H1 (cell line): ENCODE measurements around the gene OXSR1. TPM values are rescaled to one million over a fixed set of nuclear protein-coding genes. Genes with fewer than 3 reads are reported as not detected.

Experiments
- CTCF ChIA-PET: fragments of 300-600 bp; sonication (Branson Sonifier 250); formaldehyde crosslinking; loops from one replicate; lab custom pipeline; 2021; ENCODE audit not compliant: partially characterized antibody; lab: Charles Lee
- POLR2A ChIA-PET: fragments of 300-600 bp; sonication (Branson Sonifier 250); formaldehyde crosslinking; loops from one replicate; lab custom pipeline; 2021; ENCODE audit warnings: inconsistent platforms; ENCODE audit not compliant: partially characterized antibody; lab: Charles Lee
- DNase-seq, 2 experiments: peaks; one replicate each; pipeline versions ENCODE4 v3.0.0 to v3.0.0-alpha.2; 2010 to 2022; ENCODE audit warnings: low spot score in 2 of 2, low read depth in 1 of 2, mixed read lengths in 1 of 2
- FAIRE-seq: peaks from 2 replicates; lab custom pipeline; 2011; peaks lifted over from hg19 to GRCh38; lab: Jason Lieb, UNC
- H2AFZ ChIP-seq: 2 replicates; pipeline ENCODE4 v1.8.1; 2012; ENCODE audit warnings: low read length, inconsistent platforms
- H2AK5ac ChIP-seq: 2 replicates; pipeline ENCODE4 v1.6.1; 2013; ENCODE audit warnings: low read depth, low read length
- H2BK120ac ChIP-seq: replicated peaks from 2 replicates; pipeline ENCODE3; 2013; ENCODE audit warnings: low read depth, low read length, inconsistent platforms
- H2BK12ac ChIP-seq: 2 replicates; pipeline ENCODE4 v1.6.1; 2013; ENCODE audit warnings: low read depth, low read length
- H2BK15ac ChIP-seq: 2 replicates; pipeline ENCODE4 v1.6.1; 2013; ENCODE audit warnings: low read length
- H2BK20ac ChIP-seq: 2 replicates; pipeline ENCODE4 v1.6.1; 2013; ENCODE audit warnings: low read length
- H2BK5ac ChIP-seq: 2 replicates; pipeline ENCODE4 v1.6.1; 2013; ENCODE audit warnings: low read depth, low read length
- H3K14ac ChIP-seq: 2 replicates; pipeline ENCODE4 v1.6.1; 2013; ENCODE audit warnings: inconsistent platforms; ENCODE audit not compliant: insufficient read length
- H3K18ac ChIP-seq: 2 replicates; pipeline ENCODE4 v1.6.1; 2013; ENCODE audit warnings: low read length; ENCODE audit errors: extremely low read depth
- H3K23ac ChIP-seq: 2 replicates; pipeline ENCODE4 v1.6.1; 2013; ENCODE audit warnings: inconsistent platforms; ENCODE audit not compliant: insufficient read length
- H3K23me2 ChIP-seq: 2 replicates; pipeline ENCODE4 v1.6.1; 2013; ENCODE audit warnings: low read depth, low read length
- H3K27ac ChIP-seq: 2 replicates; pipeline ENCODE4 v1.6.1; 2011; ENCODE audit warnings: low read depth, low read length, inconsistent platforms
- H3K27me3 ChIP-seq, 4 experiments: replicated peaks in 1 of 4; 1 replicate in 1 of 4; 2 replicates in 3 of 4; pipeline versions ENCODE4 v1.6.1 to v1.8.1; 2011 to 2013; ENCODE audit warnings: low read length in 3 of 4, mild to moderate bottlenecking in 3 of 4, inconsistent platforms in 2 of 4, mixed read lengths in 2 of 4, moderate library complexity in 1 of 4; ENCODE audit not compliant: control insufficient read depth in 3 of 4, insufficient read depth in 3 of 4; ENCODE audit errors: extremely low read depth in 1 of 4
- H3K36me3 ChIP-seq, 4 experiments: 2 replicates each; pipeline versions ENCODE4 v1.6.1 to v1.8.1; 2011 to 2013; ENCODE audit warnings: mild to moderate bottlenecking in 4 of 4, low read length in 3 of 4, moderate library complexity in 2 of 4, control low read depth in 1 of 4, inconsistent platforms in 1 of 4; ENCODE audit not compliant: insufficient read depth in 4 of 4, control insufficient read depth in 2 of 4
- H3K4ac ChIP-seq: replicated peaks from 2 replicates; pipeline ENCODE3; 2013; ENCODE audit warnings: low read length, low read depth, mixed read lengths, inconsistent platforms; ENCODE audit not compliant: insufficient read length
- H3K4me1 ChIP-seq, 4 experiments: replicated peaks in 1 of 4; 1 replicate in 1 of 4; 2 replicates in 3 of 4; pipeline versions ENCODE4 v1.6.1 to v1.8.1; 2011 to 2013; ENCODE audit warnings: low read length in 3 of 4, inconsistent platforms in 2 of 4, mixed read lengths in 1 of 4; ENCODE audit not compliant: insufficient read depth in 4 of 4, control insufficient read depth in 3 of 4
- H3K4me2 ChIP-seq, 2 experiments: 2 replicates each; pipeline versions ENCODE4 v1.6.1 to v1.8.1; 2011 to 2013; ENCODE audit warnings: low read depth in 2 of 2, low read length in 2 of 2, control low read depth in 1 of 2, inconsistent platforms in 1 of 2, mild to moderate bottlenecking in 1 of 2; ENCODE audit not compliant: insufficient read depth in 1 of 2
- H3K4me3 ChIP-seq, 4 experiments: fragments of 200-600, 300-600 bp in 1 of 4; sonication (generic), shearing (Covaris generic), sonication (Bioruptor Twin) in 1 of 4; 2 replicates each; pipeline versions ENCODE4 v1.5.1 to v1.8.1; 2011 to 2016; ENCODE audit warnings: low read length in 4 of 4, low read depth in 3 of 4, control low read depth in 2 of 4, inconsistent platforms in 2 of 4, mild to moderate bottlenecking in 2 of 4, mixed read lengths in 1 of 4, moderate library complexity in 1 of 4; ENCODE audit not compliant: insufficient read depth in 2 of 4; ENCODE audit errors: extremely low read depth in 1 of 4
- H3K56ac ChIP-seq: replicated peaks from 2 replicates; pipeline ENCODE3; 2013; ENCODE audit warnings: low read depth, mild to moderate bottlenecking, mixed read lengths, low read length, inconsistent platforms; ENCODE audit not compliant: insufficient read length
- H3K79me1 ChIP-seq: 2 replicates; pipeline ENCODE4 v1.6.1; 2013; ENCODE audit warnings: low read depth, low read length, control low read depth
- H3K79me2 ChIP-seq, 2 experiments: 2 replicates each; pipeline versions ENCODE4 v1.6.1 to v1.8.1; 2012 to 2013; ENCODE audit warnings: low read length in 2 of 2, mild to moderate bottlenecking in 2 of 2, inconsistent platforms in 1 of 2; ENCODE audit not compliant: insufficient read depth in 2 of 2, control insufficient read depth in 1 of 2
- H3K9ac ChIP-seq, 4 experiments: replicated peaks in 1 of 4; 1 replicate in 1 of 4; 2 replicates in 3 of 4; pipeline versions ENCODE4 v1.6.1 to v1.8.1; 2011 to 2013; ENCODE audit warnings: low read depth in 3 of 4, low read length in 3 of 4, control low read depth in 2 of 4, mild to moderate bottlenecking in 2 of 4, moderate library complexity in 2 of 4, inconsistent platforms in 1 of 4; ENCODE audit errors: extremely low read depth in 1 of 4
- H3K9me3 ChIP-seq, 2 experiments: 2 replicates each; pipeline versions ENCODE4 v1.6.1 to v1.8.1; 2012 to 2013; ENCODE audit warnings: mild to moderate bottlenecking in 2 of 2, moderate library complexity in 2 of 2, control low read depth in 1 of 2, inconsistent platforms in 1 of 2, low read depth in 1 of 2, low read length in 1 of 2, mixed read lengths in 1 of 2; ENCODE audit not compliant: insufficient read depth in 2 of 2
- H4K20me1 ChIP-seq, 2 experiments: replicated peaks in 1 of 2; 2 replicates each; pipeline versions ENCODE3 to v1.8.1; 2011 to 2013; ENCODE audit warnings: inconsistent platforms in 2 of 2, low read length in 2 of 2, mild to moderate bottlenecking in 1 of 2; ENCODE audit not compliant: insufficient read depth in 2 of 2, control insufficient read depth in 1 of 2
- H4K5ac ChIP-seq: 2 replicates; pipeline ENCODE4 v1.6.1; 2013; ENCODE audit warnings: low read length, low read depth, mixed read lengths, inconsistent platforms; ENCODE audit not compliant: insufficient read length
- H4K8ac ChIP-seq: 2 replicates; pipeline ENCODE4 v1.8.0; 2013; ENCODE audit warnings: mild to moderate bottlenecking, moderate library complexity, low read length, inconsistent platforms; ENCODE audit not compliant: insufficient read depth; ENCODE audit errors: extremely low read depth
- H4K91ac ChIP-seq: replicated peaks from 2 replicates; pipeline ENCODE3; 2013; ENCODE audit warnings: low read length, mixed read lengths, inconsistent platforms; ENCODE audit not compliant: insufficient read length
- BACH1 ChIP-seq: IDR thresholded peaks from 2 replicates; pipeline ENCODE4 v1.6.1; 2012; ENCODE audit warnings: low read length, improper control_type of control experiment
- CBX5 ChIP-seq: fragments of 300-800, 300-1000 bp; sonication (generic); IDR thresholded peaks from 2 replicates; pipeline ENCODE4 v1.7.1; 2016; ENCODE audit warnings: antibody characterized with exemption, low read length, low read depth
- CBX8 ChIP-seq: fragments of 300-800, 300-1000 bp; sonication (generic); IDR thresholded peaks from 2 replicates; pipeline ENCODE4 v1.7.1; 2016; ENCODE audit warnings: low read depth, low read length, borderline replicate concordance
- CEBPB ChIP-seq: IDR thresholded peaks from 2 replicates; pipeline ENCODE4 v1.6.1; 2012; ENCODE audit warnings: low read depth, low read length
- JUND ChIP-seq: IDR thresholded peaks from 2 replicates; pipeline ENCODE4 v1.6.1; 2011; ENCODE audit warnings: mild to moderate bottlenecking, improper control_type of control experiment, low read length
- MAX ChIP-seq: IDR thresholded peaks from 2 replicates; pipeline ENCODE4 v1.6.1; 2012; ENCODE audit warnings: inconsistent platforms
- POLR2AphosphoS5 ChIP-seq: IDR thresholded peaks from 2 replicates; pipeline ENCODE4 v1.6.1; 2011; ENCODE audit warnings: low read depth, low read length
- RFX5 ChIP-seq: IDR thresholded peaks from 2 replicates; pipeline ENCODE4 v1.6.1; 2011; ENCODE audit warnings: low read depth, low read length, improper control_type of control experiment, borderline replicate concordance
- SP4 ChIP-seq: IDR thresholded peaks from 2 replicates; pipeline ENCODE4 v1.6.1; 2012; ENCODE audit warnings: low read length, inconsistent platforms
- SRF ChIP-seq: IDR thresholded peaks from 2 replicates; pipeline ENCODE4 v1.6.1; 2011; ENCODE audit warnings: mild to moderate bottlenecking, low read depth, low read length, moderate library complexity
- USF2 ChIP-seq: IDR thresholded peaks from 2 replicates; pipeline ENCODE4 v1.6.1; 2011; ENCODE audit warnings: low read length, improper control_type of control experiment
- ZNF274 ChIP-seq: IDR thresholded peaks from 2 replicates; pipeline ENCODE4 v1.7.0; 2012; ENCODE audit warnings: low read length, borderline replicate concordance; ENCODE audit errors: extremely low read depth
- WGBS, 2 experiments: shearing (Covaris generic) in 1 of 2; methylation state at CpG; one replicate each; pipeline versions ENCODE4 v1.1.6 to v1.1.7; 2013 to 2015; ENCODE audit warnings: low lambda C conversion rate in 2 of 2, mixed read lengths in 2 of 2, inconsistent platforms in 1 of 2, low coverage in 1 of 2, missing lambda C conversion rate in 1 of 2; ENCODE audit not compliant: insufficient replicate concordance in 2 of 2, insufficient coverage in 1 of 2, insufficient read length in 1 of 2; ENCODE audit errors: extremely low coverage in 1 of 2, missing lambda C conversion rate in 1 of 2; 5-methylcytosine and 5-hydroxymethylcytosine counted together
- polyA plus RNA-seq, 7 experiments: library from polyadenylated mRNA; depleted of rRNA in 3 of 7; stranded (reverse) in 5 of 7; unstranded in 2 of 7; fragments of >200 nt in 5 of 7; fragments of 200-250 nt in 2 of 7; gene quantifications; 1 replicate in 5 of 7; 2 replicates in 1 of 7; 4 replicates in 1 of 7; pipeline versions ENCODE4 v1.2.1 to v1.2.3, GENCODE V29; 2011 to 2013; ENCODE audit warnings: missing spikeins in 2 of 7, mixed read lengths in 2 of 7
- total RNA-seq: library from RNA; stranded (reverse); fragmentation: NEBNext Ultra II Directional; extraction: Animal tissue kit (Norgen Biotek cat#: 25700); gene quantifications from 2 replicates; pipeline ENCODE4 v1.2.1, GENCODE V29; 2021

OXSR1 gene
- total and polyA plus RNA-seq, 2 of the 8 experiments (the other 6 are each of a cell fraction or from before 2014, with no cell fraction given) = 25.1 to 47.0 TPM

GRCh38 chr3:38251197-38251596 is 85.9 kb downstream of the OXSR1 start:
- no peak overlapping the region for H2BK20ac ChIP-seq
- no peak overlapping the region for H4K91ac ChIP-seq
- H3K9ac ChIP-seq = no peak overlapping the region
- ChIA-PET POLR2A (no interaction called here), CTCF (interaction anchor here (1.6 to 1.9 kb wide), 2 partner anchors 10 to 132 kb away, joined by 3 to 4 read pairs; no protein-coding TSS in a partner anchor)
- H2BK120ac ChIP-seq = no peak overlapping the region
- no peak overlapping the region for H3K56ac ChIP-seq
- H3K4me2 ChIP-seq = no peak overlapping the region
- H3K18ac ChIP-seq = no peak overlapping the region
- H4K8ac ChIP-seq = no peak overlapping the region
- peaks cover 14 to 60% (median 45%) of the 10 kb centered on the region in 4 experiments for H3K36me3 ChIP-seq
- H2BK12ac ChIP-seq = no peak overlapping the region
- H3K27ac ChIP-seq = no peak overlapping the region
- H3K9me3 ChIP-seq = no peaks in the 10 kb centered on the region
- H3K23me2 ChIP-seq = no peaks in the 10 kb centered on the region
- peaks cover 0 to 4% of the 10 kb centered on the region in 2 experiments for H4K20me1 ChIP-seq
- H3K27me3 ChIP-seq = no peaks in the 10 kb centered on the region
- WGBS, 2 experiments = 80% methylated on average over 4 of the region's 4 CpGs; no CpG with 5 or more reads in 1 of the 2 experiments
- no peak overlapping the region for H3K4ac ChIP-seq
- no peak overlapping the region for H2BK15ac ChIP-seq
- no peak overlapping the region for H2AFZ ChIP-seq
- H3K4me3 ChIP-seq = no peak overlapping the region
- no peak overlapping the region for H3K23ac ChIP-seq
- FAIRE-seq (no peak), DNase-seq (no peak)
- H3K79me1 ChIP-seq = peaks cover 2% of the 10 kb centered on the region
- H2BK5ac ChIP-seq = no peak overlapping the region
- no peak overlapping the region for H2AK5ac ChIP-seq
- H3K14ac ChIP-seq = no peak overlapping the region
- no peaks in the 10 kb centered on the region for H3K4me1 ChIP-seq
- no peaks in the 10 kb centered on the region for H3K79me2 ChIP-seq
- no peak overlapping the region for H4K5ac ChIP-seq
- TF ChIP-seq SRF (no peak), BACH1 (no peak), RFX5 (no peak), CBX5 (no peak), MAX (no peak), CBX8 (no peak), USF2 (no peak), ZNF274 (no peak), POLR2AphosphoS5 (no peak), CEBPB (no peak), JUND (no peak), SP4 (no peak)
